A172 (cell line): ENCODE measurements around the gene RNU1-4. TPM values are rescaled to one million over a fixed set of nuclear protein-coding genes. Genes with fewer than 3 reads are reported as not detected.
"Not testable (repeated sequence)": the region's sequence is repeated elsewhere in the genome, so short reads cannot be mapped to it uniquely, and the experiment has no call there.

ENCODE experiments used
- DNase-seq: peaks from one replicate; pipeline ENCODE4 v3.0.0-alpha.2; 2015; ENCODE audit warnings: low spot score
- total RNA-seq: library from RNA; depleted of rRNA; stranded (reverse); fragments of >200 nt; shearing (Covaris generic); gene quantifications from 2 replicates; pipeline ENCODE4 v1.2.3, GENCODE V29; 2014

RNU1-4 gene
- total RNA-seq, 1 experiment from 2014 or later: 255 TPM

GRCh38 chr1:16708704-16709103, 31.6 kb upstream of the RNU1-4 start:
- not testable (repeated sequence) for DNase-seq

- not testable (repeated sequence) for DNase-seq
Measured at GRCh38 chr1:16709659-16710087, 30.6 kb upstream of the RNU1-4 start.

GRCh38 chr1:16710618-16711017, 29.7 kb upstream of the RNU1-4 start:
- DNase-seq: not testable (repeated sequence)

- DNase-seq: not testable (repeated sequence)
Measured at GRCh38 chr1:16712131-16712530, 28.2 kb upstream of the RNU1-4 start.

GRCh38 chr1:16712582-16712981, 27.7 kb upstream of the RNU1-4 start:
- not testable (repeated sequence) for DNase-seq

GRCh38 chr1:16712984-16713383, 27.3 kb upstream of the RNU1-4 start:
- not testable (repeated sequence) for DNase-seq

- DNase-seq: not testable (repeated sequence)
Measured at GRCh38 chr1:16713480-16713879, 26.8 kb upstream of the RNU1-4 start.

GRCh38 chr1:16716691-16717335, 23.5 kb upstream of the RNU1-4 start:
- no peak for DNase-seq

GRCh38 chr1:16717336-16718098, 22.8 kb upstream of the RNU1-4 start:
- no peak for DNase-seq

GRCh38 chr1:16718099-16718907, 22.0 kb upstream of the RNU1-4 start:
- DNase-seq: not testable (repeated sequence)

- no peak for DNase-seq
Measured at GRCh38 chr1:16718908-16719533, 21.3 kb upstream of the RNU1-4 start.

GRCh38 chr1:16719571-16720350, 20.6 kb upstream of the RNU1-4 start:
- DNase-seq: no peak

GRCh38 chr1:16720351-16721223, 19.7 kb upstream of the RNU1-4 start:
- DNase-seq: no peak

- DNase-seq: no peak
Measured at GRCh38 chr1:16721871-16722641, 18.3 kb upstream of the RNU1-4 start.

- no peak for DNase-seq
Measured at GRCh38 chr1:16724718-16725438, 15.4 kb upstream of the RNU1-4 start.

GRCh38 chr1:16725439-16726245, 14.7 kb upstream of the RNU1-4 start:
- DNase-seq: not testable (repeated sequence)
